WTC11 (cell line): Measurements from ENCODE around the gene SMAD7. TPM values are rescaled to one million over a fixed set of nuclear protein-coding genes. Genes with fewer than 3 reads are reported as not detected.

ENCODE experiments used
- ATAC-seq: fragments of 200-7000 bp; cut with Tn5 transposase; 2 replicates; pipeline ENCODE4 v1.10.0; 2021; ENCODE audit warnings: mild to moderate bottlenecking, moderate library complexity
- CTCF ChIA-PET: fragments of 300-600 bp; sonication (Branson Sonifier 250); formaldehyde crosslinking; loops from one replicate; lab custom pipeline; 2021; ENCODE audit warnings: antibody characterized with exemption; lab: Charles Lee
- POLR2A ChIA-PET: fragments of 350-600 bp; sonication (Branson Sonifier 250); formaldehyde crosslinking; loops from one replicate; lab custom pipeline; 2021; ENCODE audit warnings: antibody characterized with exemption; lab: Charles Lee
- DNase-seq: peaks from one replicate; pipeline ENCODE4 v3.0.0; 2021; ENCODE audit warnings: low spot score
- H3K27ac Mint-ChIP-seq: 2 replicates; pipeline ENCODE4 v1.8.0; 2021; ENCODE audit warnings: mixed read lengths
- H3K27me3 Mint-ChIP-seq: 2 replicates; pipeline ENCODE4 v1.8.0; 2021; ENCODE audit warnings: low read depth, mild to moderate bottlenecking, moderate library complexity, mixed read lengths
- H3K36me3 Mint-ChIP-seq: 2 replicates; pipeline ENCODE4 v1.8.0; 2021; ENCODE audit warnings: mixed read lengths
- H3K4me1 Mint-ChIP-seq: 2 replicates; pipeline ENCODE4 v1.8.0; 2022; ENCODE audit warnings: mixed read lengths
- H3K4me3 Mint-ChIP-seq: 2 replicates; pipeline ENCODE4 v1.8.0; 2021; ENCODE audit warnings: mild to moderate bottlenecking, moderate library complexity, mixed read lengths
- H3K9me3 Mint-ChIP-seq: 2 replicates; pipeline ENCODE4 v1.8.0; 2021; ENCODE audit warnings: mixed read lengths
- ATF1 ChIP-seq: sonication (generic); formaldehyde crosslinking; IDR thresholded peaks from 2 replicates; pipeline ENCODE4 v1.8.1; 2023; ENCODE audit warnings: mild to moderate bottlenecking, moderate library complexity, missing genetic modification reagents
- ATF2 ChIP-seq: sonication (generic); formaldehyde crosslinking; IDR thresholded peaks from 2 replicates; pipeline ENCODE4 v1.8.1; 2022; ENCODE audit warnings: low read depth, missing genetic modification reagents, borderline replicate concordance
- ATF6 ChIP-seq: sonication (generic); formaldehyde crosslinking; IDR thresholded peaks from 2 replicates; pipeline ENCODE4 v1.8.1; 2023; ENCODE audit warnings: mild to moderate bottlenecking, missing genetic modification reagents
- GABPB1 ChIP-seq: sonication (generic); formaldehyde crosslinking; IDR thresholded peaks from 2 replicates; pipeline ENCODE4 v1.8.1; 2023; ENCODE audit warnings: mild to moderate bottlenecking, missing genetic modification reagents
- GTF2I ChIP-seq: fragments of 250-450 bp; sonication (Bioruptor Pico); conservative IDR thresholded peaks from 2 replicates; pipeline ENCODE4 v1.4.0; 2021; ENCODE audit warnings: mild to moderate bottlenecking
- KAT7 ChIP-seq: sonication (generic); formaldehyde crosslinking; IDR thresholded peaks from 2 replicates; pipeline ENCODE4 v1.8.1; 2023; ENCODE audit warnings: missing genetic modification reagents, mild to moderate bottlenecking, borderline replicate concordance
- NFATC4 ChIP-seq: fragments of 250-450 bp; sonication (Bioruptor Pico); IDR thresholded peaks from 2 replicates; pipeline ENCODE4 v1.9.0; 2021; ENCODE audit warnings: mild to moderate bottlenecking
- NFYB ChIP-seq: sonication (generic); formaldehyde crosslinking; conservative IDR thresholded peaks from 2 replicates; pipeline ENCODE4 v1.8.0; 2022; ENCODE audit warnings: low read depth, missing genetic modification reagents
- RORB ChIP-seq: fragments of 250-450 bp; sonication (Bioruptor Pico); IDR thresholded peaks from 2 replicates; pipeline ENCODE4 v1.9.0; 2021; ENCODE audit warnings: mild to moderate bottlenecking
- SMAD4 ChIP-seq: sonication (generic); formaldehyde crosslinking; IDR thresholded peaks from 2 replicates; pipeline ENCODE4 v1.8.0; 2022; ENCODE audit warnings: mild to moderate bottlenecking, missing genetic modification reagents
- SOX15 ChIP-seq: fragments of 250-450 bp; sonication (Bioruptor Pico); IDR thresholded peaks from 2 replicates; pipeline ENCODE4 v1.9.0; 2021; ENCODE audit warnings: mild to moderate bottlenecking
- TEAD1 ChIP-seq: sonication (generic); formaldehyde crosslinking; IDR thresholded peaks from 2 replicates; pipeline ENCODE4 v1.8.0; 2022; ENCODE audit warnings: mild to moderate bottlenecking, missing genetic modification reagents
- TP53 ChIP-seq: sonication (generic); formaldehyde crosslinking; IDR thresholded peaks from 2 replicates; pipeline ENCODE4 v1.8.1; 2023; ENCODE audit warnings: mild to moderate bottlenecking, missing genetic modification reagents
- USF1 ChIP-seq: sonication (generic); formaldehyde crosslinking; IDR thresholded peaks from 2 replicates; pipeline ENCODE4 v1.8.0; 2022; ENCODE audit warnings: mild to moderate bottlenecking, missing genetic modification reagents
- ZNF138 ChIP-seq: sonication (generic); formaldehyde crosslinking; conservative IDR thresholded peaks from 2 replicates; pipeline ENCODE4 v1.8.1; 2022; ENCODE audit warnings: mild to moderate bottlenecking, moderate library complexity, missing genetic modification reagents
- ZNF232 ChIP-seq: sonication (generic); formaldehyde crosslinking; IDR thresholded peaks from 2 replicates; pipeline ENCODE4 v1.8.0; 2022; ENCODE audit warnings: mild to moderate bottlenecking, missing genetic modification reagents
- ZNF281 ChIP-seq: sonication (generic); formaldehyde crosslinking; IDR thresholded peaks from 2 replicates; pipeline ENCODE4 v1.8.0; 2023; ENCODE audit warnings: mild to moderate bottlenecking, missing genetic modification reagents
- ZNF396 ChIP-seq: fragments of 250-450 bp; sonication (Bioruptor Pico); IDR thresholded peaks from 2 replicates; pipeline ENCODE4 v1.8.0; 2021; ENCODE audit warnings: mild to moderate bottlenecking, moderate library complexity, borderline replicate concordance
- ZNF671 ChIP-seq: fragments of 250-450 bp; sonication (Bioruptor Pico); IDR thresholded peaks from 2 replicates; pipeline ENCODE4 v1.8.0; 2021; ENCODE audit warnings: mild to moderate bottlenecking
- total RNA-seq: library from RNA; stranded (reverse); gene quantifications from 3 replicates; pipeline ENCODE4 v1.2.3, GENCODE V29; 2021
- TF ChIP-seq, protein P1 (sequence below): sonication (generic); formaldehyde crosslinking; IDR thresholded peaks from 2 replicates; pipeline ENCODE4 v1.8.1; 2023; ENCODE audit warnings: mild to moderate bottlenecking, missing genetic modification reagents, moderate library complexity
- TF ChIP-seq, protein P2 (sequence below): sonication (generic); formaldehyde crosslinking; conservative IDR thresholded peaks from 2 replicates; pipeline ENCODE4 v1.8.1; 2022; ENCODE audit warnings: mild to moderate bottlenecking, missing genetic modification reagents
- TF ChIP-seq, protein P3 (sequence below): fragments of 200-600 bp; IDR thresholded peaks from 2 replicates; pipeline ENCODE4 v1.8.0; 2022; ENCODE audit warnings: antibody characterized with exemption

Gene SMAD7
- total RNA-seq, 1 experiment from 2014 or later: 44.7 TPM

DNA sequence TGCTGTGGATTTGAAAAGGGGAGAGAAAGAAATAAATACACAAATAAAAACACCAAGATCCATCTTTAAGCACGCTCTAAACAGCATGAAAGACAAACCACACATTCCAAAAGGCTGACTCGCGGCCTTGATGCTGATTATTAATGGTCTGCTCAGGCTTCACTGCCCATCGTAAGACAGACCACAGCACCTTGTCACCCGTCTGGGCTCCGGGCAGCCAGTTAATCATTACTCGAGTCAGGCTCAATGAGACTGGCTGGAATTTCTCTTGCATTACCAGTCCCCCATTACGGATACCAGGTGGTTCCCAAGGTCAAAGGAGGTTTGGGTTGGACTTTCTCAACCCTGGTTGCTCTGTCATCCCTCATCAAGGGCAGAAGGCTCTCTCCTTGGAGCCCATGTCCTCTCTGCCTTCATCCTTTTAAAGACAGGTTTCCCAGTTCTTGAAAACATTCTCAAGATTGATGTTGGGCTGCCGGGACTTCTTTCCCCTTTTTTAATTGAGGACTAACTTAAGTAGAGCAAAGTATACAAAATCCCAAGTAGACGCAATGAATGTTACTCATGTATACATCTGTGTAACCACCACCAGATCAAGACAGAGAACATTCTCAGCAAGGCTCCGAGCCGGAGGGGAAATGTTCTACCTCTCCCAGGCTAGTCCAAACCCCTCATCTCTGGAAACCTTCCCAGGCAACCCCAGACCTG, 8.1 kb downstream of the SMAD7 start:
- Mint-ChIP-seq H3K27ac (peak overlapping the region; percentile 92; the same call in 1 of the 2 replicates), H3K36me3 (peaks cover 44% of the 10 kb centered on the region), H3K4me1 (peaks cover 99% of the 10 kb centered on the region), H3K27me3 (no peaks in the 10 kb centered on the region), H3K4me3 (peak overlapping the region; percentile 31), H3K9me3 (no peaks in the 10 kb centered on the region)
- TF ChIP-seq GABPB1: peak; percentile 63
- no peak for TF ChIP-seq RORB (CRISPR knock-in tag)
- no peak for TF ChIP-seq ATF2 (CRISPR knock-in tag)
- POLR2A ChIA-PET: interaction anchor here (1.9 kb wide), 1 partner anchor 9 kb away, joined by 6 read pairs; no protein-coding TSS in a partner anchor
- no peak for ATAC-seq
- no peak for DNase-seq
- CTCF ChIA-PET: no interaction called here

DNA sequence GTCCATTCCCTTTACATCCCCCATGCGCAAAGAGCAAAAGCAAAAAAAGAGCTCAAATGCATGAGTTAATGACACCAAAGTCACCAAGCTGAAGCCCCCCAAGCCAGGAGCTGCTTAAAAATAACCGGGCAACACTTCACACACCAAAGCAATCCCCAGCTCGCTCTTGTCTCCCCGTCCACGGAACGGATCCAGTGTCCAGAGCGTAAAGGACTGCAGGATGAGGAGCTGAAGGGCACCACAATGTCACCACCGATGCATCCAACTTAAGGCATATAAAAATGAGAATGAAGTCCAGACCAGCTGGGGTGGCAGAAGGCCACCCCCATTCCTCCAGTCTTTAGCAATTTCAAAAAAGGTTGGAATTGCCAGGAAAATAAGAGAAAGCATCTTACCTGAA, 8.7 kb downstream of the SMAD7 start:
- Mint-ChIP-seq H3K4me1 (peaks cover 99% of the 10 kb centered on the region), H3K4me3 (peak overlapping the region; percentile 27), H3K27ac (peak overlapping the region; percentile 92), H3K36me3 (peaks cover 39% of the 10 kb centered on the region), H3K9me3 (no peaks in the 10 kb centered on the region), H3K27me3 (no peaks in the 10 kb centered on the region)
- CTCF ChIA-PET: no interaction called here
- POLR2A ChIA-PET: interaction anchor here (1.9 kb wide), 1 partner anchor 10 kb away, joined by 6 read pairs; no protein-coding TSS in a partner anchor
- DNase-seq (no peak), ATAC-seq (no peak)
- TF ChIP-seq USF1 (CRISPR knock-in tag): no peak
- TF ChIP-seq NFATC4 (CRISPR knock-in tag): no peak
- no peak for TF ChIP-seq ATF6 (CRISPR knock-in tag)
- no peak for TF ChIP-seq ZNF396 (CRISPR knock-in tag)
- TF ChIP-seq, protein P1, sequence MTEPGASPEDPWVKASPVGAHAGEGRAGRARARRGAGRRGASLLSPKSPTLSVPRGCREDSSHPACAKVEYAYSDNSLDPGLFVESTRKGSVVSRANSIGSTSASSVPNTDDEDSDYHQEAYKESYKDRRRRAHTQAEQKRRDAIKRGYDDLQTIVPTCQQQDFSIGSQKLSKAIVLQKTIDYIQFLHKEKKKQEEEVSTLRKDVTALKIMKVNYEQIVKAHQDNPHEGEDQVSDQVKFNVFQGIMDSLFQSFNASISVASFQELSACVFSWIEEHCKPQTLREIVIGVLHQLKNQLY: no peak
- no peak for TF ChIP-seq ZNF671
- no peak for TF ChIP-seq TEAD1 (CRISPR knock-in tag)
- TF ChIP-seq GTF2I (CRISPR knock-in tag): no peak
- TF ChIP-seq ZNF281 (CRISPR knock-in tag): no peak
- TF ChIP-seq TP53 (CRISPR knock-in tag): no peak
- TF ChIP-seq ZNF138 (CRISPR knock-in tag): no peak
- TF ChIP-seq NFYB (CRISPR knock-in tag): no peak
- TF ChIP-seq SOX15 (CRISPR knock-in tag): no peak
- TF ChIP-seq SMAD4: no peak
- no peak for TF ChIP-seq ATF1 (CRISPR knock-in tag)
- no peak for TF ChIP-seq ZNF232 (CRISPR knock-in tag)
- TF ChIP-seq, protein P2, sequence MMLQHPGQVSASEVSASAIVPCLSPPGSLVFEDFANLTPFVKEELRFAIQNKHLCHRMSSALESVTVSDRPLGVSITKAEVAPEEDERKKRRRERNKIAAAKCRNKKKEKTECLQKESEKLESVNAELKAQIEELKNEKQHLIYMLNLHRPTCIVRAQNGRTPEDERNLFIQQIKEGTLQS (CRISPR knock-in tag): no peak
- no peak for TF ChIP-seq KAT7 (CRISPR knock-in tag)
- TF ChIP-seq, protein P3, sequence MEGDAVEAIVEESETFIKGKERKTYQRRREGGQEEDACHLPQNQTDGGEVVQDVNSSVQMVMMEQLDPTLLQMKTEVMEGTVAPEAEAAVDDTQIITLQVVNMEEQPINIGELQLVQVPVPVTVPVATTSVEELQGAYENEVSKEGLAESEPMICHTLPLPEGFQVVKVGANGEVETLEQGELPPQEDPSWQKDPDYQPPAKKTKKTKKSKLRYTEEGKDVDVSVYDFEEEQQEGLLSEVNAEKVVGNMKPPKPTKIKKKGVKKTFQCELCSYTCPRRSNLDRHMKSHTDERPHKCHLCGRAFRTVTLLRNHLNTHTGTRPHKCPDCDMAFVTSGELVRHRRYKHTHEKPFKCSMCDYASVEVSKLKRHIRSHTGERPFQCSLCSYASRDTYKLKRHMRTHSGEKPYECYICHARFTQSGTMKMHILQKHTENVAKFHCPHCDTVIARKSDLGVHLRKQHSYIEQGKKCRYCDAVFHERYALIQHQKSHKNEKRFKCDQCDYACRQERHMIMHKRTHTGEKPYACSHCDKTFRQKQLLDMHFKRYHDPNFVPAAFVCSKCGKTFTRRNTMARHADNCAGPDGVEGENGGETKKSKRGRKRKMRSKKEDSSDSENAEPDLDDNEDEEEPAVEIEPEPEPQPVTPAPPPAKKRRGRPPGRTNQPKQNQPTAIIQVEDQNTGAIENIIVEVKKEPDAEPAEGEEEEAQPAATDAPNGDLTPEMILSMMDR: no peak
